ENCODE results near the gene TAS2R60.

DNA sequence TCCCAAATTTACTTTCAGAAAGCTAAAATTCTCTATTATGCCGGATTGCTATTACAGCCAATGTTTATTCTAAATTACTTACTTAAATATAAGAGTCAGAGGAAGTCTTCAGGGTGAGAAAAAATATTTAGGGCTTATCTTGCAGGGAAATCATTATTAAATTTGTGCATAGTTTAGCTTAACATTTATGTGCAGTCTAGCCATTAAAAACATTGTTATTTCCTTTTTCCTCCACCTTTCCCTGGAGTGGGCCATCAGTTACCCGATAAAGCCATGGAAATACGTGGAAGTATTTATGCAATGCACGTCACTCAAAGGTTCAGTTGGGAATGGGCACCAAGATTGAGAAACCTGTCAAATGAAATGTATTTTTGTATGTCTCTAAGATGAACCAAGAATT is 9.5 kb upstream of the TAS2R60 start:
- TF ChIP-seq CTCF (IDR thresholded peaks at IDR 0.05) (no peak), POLR2A (IDR thresholded peaks at IDR 0.05) (no peak)

Measured in testis (tissue), 2 donors.